Fibroblast of pulmonary artery (primary cell): ENCODE measurements around the gene PHC2.
A peak's percentile ranks its signal among the peaks of the same experiment; 100 is the strongest.

ENCODE experiments used
- DNase-seq: peaks from one replicate; pipeline ENCODE4 v3.0.0-alpha.2; 2010; ENCODE audit warnings: low read depth
- H3K4me3 ChIP-seq: replicated peaks from 2 replicates; pipeline ENCODE4 v1.5.1; 2011; ENCODE audit warnings: low read depth, mild to moderate bottlenecking, control low read depth, low read length, moderate library complexity
- TF ChIP-seq, protein P1 (sequence below): IDR thresholded peaks from 2 replicates; pipeline ENCODE4 v1.5.1; 2011; ENCODE audit warnings: mild to moderate bottlenecking, control low read depth, low read length, inconsistent platforms; ENCODE audit errors: missing control alignments

PHC2 gene

DNA sequence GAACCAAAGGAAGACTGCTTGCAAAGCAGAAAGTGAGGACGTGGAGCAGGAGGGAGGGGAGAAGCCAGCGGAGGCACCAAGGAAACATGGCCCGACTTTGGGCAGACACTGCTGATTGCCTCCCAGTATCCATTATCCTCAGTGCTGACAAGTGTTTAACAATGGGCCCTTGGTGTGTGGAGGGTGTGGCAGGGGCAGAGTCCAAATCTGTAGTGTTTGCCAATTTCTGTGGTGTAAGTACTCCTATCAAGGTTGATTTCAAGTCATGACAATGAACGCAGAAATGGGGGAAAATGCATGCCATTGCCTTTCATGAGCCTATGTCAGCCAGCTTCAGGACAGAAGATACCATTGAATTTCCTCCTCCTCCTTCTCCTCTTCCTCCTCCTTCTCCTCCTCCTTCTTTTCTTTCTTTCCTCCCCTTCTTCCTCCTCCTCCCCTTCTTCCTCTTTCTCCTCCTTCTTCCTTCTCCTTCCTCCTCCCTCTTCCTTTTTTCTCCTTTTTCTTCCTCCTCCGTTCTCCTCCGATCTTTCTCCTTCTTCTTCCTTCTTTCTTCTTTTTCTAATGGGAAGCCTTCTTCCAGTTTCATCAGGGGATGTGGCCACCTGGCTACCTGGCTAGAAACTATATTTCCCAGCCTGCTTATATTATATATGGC is 10.3 kb upstream of the PHC2 start:
- no peak for DNase-seq
- H3K4me3 ChIP-seq: no peak overlapping the region
- TF ChIP-seq, protein P1, sequence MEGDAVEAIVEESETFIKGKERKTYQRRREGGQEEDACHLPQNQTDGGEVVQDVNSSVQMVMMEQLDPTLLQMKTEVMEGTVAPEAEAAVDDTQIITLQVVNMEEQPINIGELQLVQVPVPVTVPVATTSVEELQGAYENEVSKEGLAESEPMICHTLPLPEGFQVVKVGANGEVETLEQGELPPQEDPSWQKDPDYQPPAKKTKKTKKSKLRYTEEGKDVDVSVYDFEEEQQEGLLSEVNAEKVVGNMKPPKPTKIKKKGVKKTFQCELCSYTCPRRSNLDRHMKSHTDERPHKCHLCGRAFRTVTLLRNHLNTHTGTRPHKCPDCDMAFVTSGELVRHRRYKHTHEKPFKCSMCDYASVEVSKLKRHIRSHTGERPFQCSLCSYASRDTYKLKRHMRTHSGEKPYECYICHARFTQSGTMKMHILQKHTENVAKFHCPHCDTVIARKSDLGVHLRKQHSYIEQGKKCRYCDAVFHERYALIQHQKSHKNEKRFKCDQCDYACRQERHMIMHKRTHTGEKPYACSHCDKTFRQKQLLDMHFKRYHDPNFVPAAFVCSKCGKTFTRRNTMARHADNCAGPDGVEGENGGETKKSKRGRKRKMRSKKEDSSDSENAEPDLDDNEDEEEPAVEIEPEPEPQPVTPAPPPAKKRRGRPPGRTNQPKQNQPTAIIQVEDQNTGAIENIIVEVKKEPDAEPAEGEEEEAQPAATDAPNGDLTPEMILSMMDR: no peak

DNA sequence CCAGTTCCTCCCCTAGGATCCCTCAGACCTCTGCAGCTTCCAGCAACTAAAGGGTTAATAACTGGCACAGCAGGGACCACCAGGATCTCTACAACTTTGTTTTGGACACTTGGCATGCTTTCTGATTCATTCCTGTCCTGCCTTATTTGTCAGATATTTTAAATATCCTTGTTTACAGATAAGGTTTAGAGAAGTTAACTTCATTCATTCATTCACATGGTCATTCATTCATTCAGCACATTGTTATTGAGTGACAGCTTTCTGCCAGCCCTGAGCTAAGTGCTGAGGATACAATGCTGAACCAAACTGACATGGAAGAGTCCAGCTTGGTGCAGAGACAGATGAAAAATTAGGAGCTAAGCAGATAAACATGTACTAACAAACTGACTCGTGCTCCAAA is 8.8 kb upstream of the PHC2 start:
- no peak for DNase-seq
- TF ChIP-seq, protein P1: no peak
- H3K4me3 ChIP-seq: no peak overlapping the region

DNA sequence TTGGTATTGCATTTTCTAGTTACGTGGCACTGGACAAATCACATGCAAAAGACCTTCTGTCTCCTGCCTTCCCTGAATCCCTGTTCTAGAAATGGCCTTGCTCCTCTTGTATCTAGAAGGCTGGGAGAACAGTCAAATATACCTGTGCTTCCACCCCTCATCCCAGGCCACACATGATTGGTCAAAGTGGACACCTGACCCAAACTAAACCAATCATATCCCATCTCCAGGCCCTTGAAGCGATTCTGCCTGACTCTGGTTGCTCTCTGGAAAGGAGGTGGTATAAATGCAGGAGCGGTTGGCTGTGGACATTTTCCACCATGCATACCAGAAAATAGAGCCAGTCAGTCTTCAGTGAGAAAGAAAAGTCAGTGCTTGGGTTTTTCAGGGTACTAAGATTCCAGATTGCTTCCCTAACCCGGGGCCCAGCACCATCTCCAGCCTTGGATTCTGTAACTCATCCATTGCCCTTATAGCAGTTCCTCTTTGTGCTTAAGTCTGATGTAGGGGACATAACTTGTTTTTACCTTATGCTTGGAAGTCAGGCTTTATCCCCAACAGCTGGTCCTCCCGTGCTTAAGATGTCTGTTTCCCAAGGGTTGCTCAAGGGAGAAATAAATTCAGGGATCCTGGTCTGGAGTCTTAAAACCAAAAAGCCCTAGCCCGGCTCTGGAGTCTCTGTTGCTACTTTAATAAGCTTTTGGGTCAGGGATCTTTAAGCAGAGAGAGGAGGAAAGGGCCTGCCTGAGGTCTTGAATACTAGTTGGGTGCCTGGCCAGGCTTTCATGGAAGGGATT is 7.7 kb upstream of the PHC2 start:
- no peak for DNase-seq
- no peak overlapping the region for H3K4me3 ChIP-seq
- TF ChIP-seq, protein P1: no peak

DNA sequence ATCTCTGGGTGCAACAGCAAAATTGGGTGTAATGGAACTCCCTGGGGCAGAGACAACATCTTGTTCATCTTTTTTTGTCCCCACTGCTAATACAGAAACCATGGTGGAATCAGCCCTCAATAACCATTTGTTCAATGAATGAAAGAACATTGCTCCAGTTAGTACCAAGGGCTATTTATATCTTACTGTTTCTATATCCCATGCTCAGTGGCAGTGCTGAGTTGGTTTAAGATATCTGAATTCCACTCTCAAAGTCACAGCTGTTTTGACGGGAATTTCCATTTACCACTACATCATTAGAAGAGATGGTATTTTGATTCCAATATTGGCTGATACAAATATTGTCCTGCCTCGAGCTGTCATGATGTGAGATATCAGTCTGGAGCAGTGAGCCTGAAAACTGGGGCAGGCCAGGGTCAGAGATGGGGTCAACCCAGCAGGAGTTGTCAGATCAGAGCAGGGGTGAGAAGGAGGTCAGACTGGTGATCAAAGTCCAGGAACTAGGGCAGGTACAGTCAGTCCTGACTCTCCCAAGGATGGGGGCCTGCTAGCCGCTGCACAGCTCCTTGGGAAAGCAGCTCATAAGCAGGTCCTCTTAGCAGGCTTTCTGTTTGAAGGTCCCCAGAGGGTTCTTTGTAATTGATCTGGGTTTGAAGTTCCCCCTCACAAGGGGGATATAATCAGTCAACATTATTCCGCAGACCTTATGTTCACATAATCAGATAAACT is 5.8 kb upstream of the PHC2 start:
- TF ChIP-seq, protein P1: no peak
- no peak overlapping the region for H3K4me3 ChIP-seq
- DNase-seq: no peak

DNA sequence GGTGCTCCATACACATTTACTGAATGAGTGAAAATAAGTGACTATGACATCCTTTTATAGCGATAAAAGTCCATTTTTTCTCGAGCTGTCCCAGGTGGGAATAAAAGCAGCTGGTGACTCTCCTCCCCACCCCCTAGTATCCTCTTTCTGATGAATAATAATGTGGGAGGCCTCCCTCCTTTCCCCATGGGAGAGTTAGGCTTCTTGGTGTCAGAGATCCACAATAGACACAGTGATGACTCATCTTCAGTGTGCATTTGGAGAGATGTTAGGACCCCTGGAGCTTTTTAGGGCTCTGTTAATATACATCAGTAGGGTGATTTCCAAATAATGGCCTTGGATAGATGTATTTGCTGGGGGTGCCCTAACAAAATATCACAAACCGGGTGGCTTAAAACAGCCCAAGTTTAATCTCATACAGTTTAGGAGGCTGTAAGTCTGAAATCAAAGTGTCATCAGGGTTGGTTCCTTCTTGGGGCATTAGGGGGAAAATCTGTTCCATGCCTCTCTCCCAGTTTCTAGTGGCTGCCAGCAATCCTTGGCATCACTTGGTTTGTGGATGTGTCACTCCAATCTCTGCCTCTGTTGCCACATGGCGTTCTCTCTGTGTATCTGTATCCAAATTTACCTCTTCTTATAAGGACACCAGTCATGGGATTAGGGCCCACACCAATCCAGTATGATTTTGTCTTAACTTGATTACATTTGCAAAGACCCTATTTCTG is 4.4 kb upstream of the PHC2 start:
- TF ChIP-seq, protein P1: no peak
- H3K4me3 ChIP-seq: no peak overlapping the region
- peak; percentile 74 for DNase-seq

DNA sequence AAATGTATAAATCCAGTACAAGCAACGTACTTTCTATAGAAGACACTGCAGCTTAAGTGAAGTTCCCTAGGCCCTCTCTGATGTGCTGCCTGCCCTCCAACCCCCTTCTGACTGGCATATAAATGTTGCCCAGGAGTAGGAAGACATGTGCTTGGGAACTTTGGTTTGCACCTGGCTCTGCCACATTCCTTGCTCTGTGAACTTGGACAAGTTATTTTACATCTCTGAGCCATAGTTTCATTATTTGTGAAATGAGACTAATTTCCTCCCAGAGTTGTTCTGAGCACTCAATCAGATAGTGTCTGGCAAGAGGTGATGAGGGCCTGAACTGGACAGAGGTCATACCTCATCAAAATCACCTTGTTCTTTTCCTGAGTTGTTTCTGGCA is 3.5 kb upstream of the PHC2 start:
- DNase-seq: no peak
- TF ChIP-seq, protein P1: no peak
- H3K4me3 ChIP-seq: no peak overlapping the region
